ENCODE measurements around the gene OSBPL9. TPM values are rescaled to one million over a fixed set of nuclear protein-coding genes. Genes with fewer than 3 reads are reported as not detected.
A peak's percentile ranks its signal among the peaks of the same experiment; 100 is the strongest.
"Not testable (repeated sequence)": the region's sequence is repeated elsewhere in the genome, so short reads cannot be mapped to it uniquely, and the experiment has no call there.

Gene OSBPL9
- polyA plus RNA-seq, 5 donors, result 82.3 to 140 (median 131) TPM

DNA sequence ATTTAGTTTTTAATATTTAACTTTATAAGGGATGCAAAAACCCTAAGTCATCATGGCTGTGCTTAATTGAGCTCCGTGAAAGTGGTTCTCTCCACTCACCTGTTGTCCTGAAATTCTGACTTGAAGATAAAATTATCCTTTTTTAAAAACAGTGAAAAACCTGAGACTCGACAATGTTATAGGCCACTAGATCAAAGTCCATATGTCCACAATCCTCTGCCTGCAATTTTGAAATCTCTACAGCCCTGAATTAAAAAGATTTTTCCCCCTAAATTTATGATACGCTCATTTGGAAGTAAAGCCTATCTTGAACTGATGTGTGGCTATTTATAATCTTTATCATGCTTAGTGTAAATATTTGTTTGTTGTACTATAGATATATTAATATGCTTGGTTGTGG lies 18.7 kb downstream of the OSBPL9 start:
- no peak for DNase-seq

DNA sequence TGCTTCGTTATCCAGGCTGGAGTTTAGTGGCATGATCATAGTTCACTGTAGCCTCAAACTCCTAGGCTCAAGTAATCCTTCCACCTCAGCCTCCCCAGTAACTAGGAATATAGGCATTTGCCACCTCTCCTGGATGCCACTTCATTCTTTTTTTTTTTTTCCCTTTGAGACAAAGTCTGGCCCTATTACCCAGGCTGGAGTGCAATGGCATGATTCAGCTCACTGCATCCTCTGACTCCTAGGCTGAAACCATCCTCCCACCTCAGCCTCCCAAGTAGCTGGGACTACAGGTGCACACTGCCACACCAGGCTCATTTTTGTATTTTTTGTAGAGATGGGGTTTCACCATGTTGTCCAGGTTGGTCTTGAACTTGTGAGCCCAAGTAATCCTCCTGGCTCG lies 19.3 kb downstream of the OSBPL9 start:
- DNase-seq, result no peak

DNA sequence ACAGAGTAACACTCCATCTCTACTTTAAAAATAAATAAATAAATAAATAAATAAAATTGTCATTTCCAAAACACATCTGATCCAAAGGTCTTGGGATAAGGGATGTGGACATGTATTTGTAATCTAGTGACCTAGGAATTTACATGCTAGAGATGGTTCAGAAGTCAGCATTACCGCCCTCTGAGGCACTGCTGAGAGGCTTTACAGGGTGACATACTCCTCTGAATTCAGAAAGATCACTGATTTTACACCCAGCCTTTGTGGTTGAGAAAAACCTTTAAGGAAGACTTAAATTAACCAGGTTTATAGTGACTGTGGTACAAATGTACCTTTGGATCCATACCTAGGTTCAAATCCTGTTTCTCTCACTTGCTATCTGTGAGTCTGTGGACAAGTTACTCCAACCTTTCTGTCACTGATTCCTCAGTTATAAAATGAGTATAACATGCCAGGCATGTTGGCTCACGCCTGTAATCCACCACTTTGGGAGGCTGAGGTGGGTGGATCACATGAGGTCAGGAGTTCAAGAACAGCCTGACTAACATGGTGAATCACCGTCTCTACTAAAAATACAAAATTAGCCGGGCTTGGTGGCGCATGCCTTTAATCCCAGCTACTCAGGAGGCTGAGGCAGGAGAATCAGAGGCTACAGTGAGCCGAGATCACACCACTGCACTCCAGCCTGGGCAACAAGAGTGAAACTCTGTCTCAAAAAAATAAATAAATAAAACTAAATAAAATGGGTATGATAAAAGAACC lies 20.1 kb downstream of the OSBPL9 start:
- no peak for DNase-seq

DNA sequence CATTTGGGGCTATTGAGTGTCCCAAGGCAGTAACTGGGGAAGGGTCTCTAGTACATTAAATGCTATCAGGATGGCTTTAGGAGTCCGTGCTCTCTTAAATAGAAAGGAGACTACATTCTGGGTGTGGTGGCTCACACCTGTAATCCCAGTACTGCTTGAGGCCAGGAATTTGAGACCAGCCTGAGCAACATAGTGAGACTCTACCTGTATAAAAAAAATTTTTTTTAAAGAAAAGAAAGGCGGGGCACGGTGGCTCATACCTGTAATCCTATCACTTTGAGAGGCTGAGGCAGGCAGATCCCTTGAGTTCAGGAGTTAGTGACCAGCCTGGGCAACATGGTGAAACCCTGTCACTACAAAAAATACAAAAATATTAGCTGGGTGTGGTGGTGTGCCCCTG lies 21.5 kb downstream of the OSBPL9 start:
- DNase-seq, result no peak

DNA sequence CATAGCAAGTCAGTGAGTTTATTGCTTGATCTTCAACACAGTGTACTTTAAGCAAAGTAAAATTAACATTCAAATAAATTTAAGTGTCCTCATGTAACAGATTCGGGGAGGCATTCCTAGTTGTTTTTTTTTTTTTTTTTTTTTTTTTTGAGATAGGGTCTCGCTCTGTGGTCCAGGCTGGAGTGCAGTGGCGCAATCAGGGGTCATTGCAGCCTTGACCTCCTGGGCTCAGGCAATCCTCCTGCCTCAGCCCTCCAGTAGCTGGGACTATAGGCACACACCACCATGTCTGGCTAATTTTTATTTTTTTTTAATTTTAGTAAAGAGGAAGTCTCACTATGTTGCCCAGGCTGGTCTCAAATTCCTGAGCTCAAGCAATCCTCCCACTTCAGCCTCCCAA lies 22.8 kb downstream of the OSBPL9 start:
- DNase-seq, result no peak

DNA sequence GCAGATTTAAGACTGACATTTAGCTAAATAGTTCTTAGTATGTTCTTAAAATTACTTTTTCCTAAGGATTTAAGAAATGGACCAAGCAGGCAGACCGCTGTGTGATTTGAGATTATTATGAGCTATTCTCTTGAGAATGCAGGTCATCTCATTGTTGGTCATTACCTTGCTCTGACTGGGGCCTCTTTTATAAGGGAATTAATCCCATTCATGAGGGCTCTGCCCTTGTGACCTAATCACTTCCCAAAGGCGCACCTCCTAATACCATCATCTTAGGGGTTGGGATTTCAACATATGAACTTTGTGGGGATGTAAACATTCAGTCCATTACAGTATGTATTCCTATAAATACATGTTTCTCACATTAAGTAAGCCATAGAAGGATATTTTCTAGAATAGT lies 24.2 kb downstream of the OSBPL9 start:
- no peak for DNase-seq

DNA sequence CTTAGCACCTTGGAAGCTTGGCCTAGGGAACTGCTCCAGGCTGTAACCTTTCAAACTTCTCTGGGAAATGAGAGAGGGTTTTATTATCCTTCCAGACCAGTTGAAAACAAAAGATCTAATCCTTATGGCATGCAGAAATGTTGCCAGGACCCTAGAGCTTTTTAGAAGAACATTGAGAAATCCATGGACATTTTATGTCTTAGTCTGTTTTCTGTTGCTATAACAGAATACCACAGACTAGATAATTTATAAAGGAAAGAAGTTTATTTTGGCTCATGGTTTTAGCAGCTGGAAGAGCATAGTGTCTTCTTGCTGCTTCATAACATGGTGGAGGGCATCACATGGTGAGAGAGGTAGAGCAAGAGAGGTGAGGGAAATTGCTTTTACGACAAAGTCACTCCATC lies 25.8 kb downstream of the OSBPL9 start:
- peak; percentile 71 to 79 for DNase-seq

DNA sequence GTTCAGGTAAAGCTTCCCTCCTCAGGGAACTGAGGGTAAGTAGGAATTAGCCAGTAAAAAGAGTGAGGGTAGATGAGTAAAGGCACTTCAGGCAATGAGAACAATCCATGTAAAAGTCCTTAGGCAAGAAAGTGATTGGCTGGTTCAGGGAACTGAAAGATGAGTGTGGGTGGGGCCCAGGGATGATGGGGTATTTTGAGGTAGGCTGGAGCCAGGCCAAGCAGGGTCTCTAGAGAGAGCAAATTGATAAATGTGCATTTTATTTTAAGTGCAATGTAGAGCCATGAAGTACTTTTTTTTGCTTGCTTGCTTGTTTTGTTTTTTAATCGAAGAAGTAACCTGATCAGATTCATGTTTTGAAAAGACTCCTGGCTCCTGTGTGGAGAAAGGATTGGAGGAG lies 26.5 kb downstream of the OSBPL9 start:
- DNase-seq, result no peak

DNA sequence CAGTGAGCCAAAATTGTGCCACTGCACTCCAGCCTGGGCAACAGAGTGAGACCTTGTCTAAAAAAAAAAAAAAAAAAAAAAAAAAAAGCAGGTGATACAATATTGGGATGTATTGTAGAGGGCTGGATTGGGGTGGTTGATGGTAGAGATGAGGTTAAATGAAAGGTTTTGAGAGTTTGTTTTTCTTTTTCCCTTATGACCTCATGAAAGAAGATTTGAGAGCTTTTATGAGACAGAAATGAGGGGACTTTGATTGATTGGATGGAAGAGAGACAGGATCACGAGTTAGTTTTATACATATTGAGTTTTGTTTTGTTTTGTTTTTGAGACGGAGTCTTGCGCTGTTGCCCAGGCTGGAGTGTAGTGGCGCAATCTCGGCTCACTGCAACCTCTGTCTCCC lies 27.1 kb downstream of the OSBPL9 start:
- DNase-seq, result no peak

DNA sequence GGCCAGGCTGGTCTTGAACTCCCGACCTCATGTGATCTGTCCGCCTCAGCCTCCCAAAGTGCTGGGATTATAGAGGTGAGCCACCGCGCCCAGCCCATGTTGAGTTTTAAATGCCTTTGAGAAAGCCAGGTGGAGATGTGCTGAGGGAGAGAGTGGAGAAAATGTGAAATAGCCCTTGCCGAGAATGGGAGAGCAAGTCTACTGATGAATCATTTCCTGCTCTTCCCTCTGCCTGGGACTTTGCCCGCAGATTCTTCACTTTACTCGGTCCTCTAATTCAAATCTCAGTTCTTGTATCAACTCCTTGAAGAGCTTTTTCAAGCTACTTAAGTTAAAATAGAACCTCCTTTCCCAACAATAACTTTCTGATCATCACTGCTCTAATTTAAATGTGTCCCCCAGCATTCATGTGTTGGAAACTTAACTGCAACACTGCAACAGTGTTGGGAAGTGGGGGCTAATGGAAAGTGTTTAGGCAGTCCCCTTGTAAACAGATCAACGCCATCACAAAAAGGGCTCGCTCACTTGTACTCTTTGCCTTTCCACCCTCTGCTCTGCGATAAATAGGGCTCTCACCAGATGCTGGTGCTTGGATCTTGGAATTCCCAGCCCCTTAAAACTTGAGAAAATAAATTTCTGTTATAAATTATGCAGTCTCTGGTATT lies 27.8 kb downstream of the OSBPL9 start:
- no peak for DNase-seq

DNA sequence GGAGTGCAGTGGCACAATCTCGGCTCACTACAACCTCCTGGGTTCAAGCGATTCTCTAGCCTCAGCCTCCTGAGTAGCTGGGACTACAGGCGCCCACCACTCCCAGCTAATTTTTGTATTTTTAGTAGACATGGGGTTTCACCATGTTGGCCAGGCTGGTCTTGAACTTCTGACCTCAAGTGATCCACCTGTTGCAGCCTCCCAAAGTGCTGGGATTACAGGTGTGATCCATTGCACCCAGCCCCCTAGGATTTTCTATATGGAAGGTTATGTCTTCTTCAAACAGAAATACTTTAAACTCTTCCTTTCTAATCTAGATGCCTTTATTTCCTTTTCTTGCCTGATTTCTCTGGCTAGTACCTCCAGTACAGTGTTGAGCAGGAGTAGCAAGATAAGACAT lies 29.7 kb downstream of the OSBPL9 start:
- not testable (repeated sequence) for DNase-seq

DNA sequence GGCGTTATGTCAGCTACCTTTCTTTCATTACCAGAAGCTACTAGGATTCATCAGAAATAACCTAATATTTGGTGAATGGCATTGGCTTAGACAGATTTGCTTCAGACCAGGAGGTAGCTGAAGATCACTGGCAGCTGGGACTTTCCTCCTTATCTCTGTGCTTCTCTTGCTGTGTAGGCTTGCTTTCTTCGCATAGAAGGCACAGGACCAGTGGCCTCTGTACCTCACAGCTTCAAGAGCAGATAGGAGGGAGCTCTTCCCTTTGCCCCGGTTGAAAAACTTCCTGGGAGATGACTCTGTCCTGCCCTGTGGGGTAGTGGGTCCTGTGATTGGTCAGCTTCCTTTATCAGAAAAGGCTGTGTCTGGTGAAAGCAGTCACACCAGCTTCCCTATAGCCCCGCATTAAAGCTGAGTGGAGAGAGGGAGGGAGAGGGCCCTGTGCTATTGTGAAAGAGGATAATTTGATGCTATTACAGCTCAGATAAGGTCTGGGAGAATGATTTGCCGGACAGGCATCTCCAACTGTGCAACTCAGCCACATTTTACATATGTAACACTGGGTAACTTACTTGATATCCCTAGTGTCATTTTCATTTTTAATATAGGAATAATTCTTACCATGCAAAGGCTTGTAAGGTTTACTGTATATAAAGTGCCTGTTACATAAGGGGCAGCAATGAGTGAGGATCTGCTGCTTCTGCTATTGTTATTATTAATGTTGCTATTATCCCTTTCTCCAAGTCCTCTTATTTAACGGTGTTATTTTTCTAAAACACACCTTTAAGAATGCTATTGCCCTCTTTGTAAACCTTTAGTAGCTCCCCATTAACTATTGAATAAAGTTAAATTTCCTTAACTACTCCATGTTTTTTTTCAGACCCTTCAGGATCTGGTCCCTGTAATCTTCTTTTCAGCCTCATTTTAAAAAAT lies 31.6 kb downstream of the OSBPL9 start:
- peak; percentile 52 to 71 for DNase-seq

DNA sequence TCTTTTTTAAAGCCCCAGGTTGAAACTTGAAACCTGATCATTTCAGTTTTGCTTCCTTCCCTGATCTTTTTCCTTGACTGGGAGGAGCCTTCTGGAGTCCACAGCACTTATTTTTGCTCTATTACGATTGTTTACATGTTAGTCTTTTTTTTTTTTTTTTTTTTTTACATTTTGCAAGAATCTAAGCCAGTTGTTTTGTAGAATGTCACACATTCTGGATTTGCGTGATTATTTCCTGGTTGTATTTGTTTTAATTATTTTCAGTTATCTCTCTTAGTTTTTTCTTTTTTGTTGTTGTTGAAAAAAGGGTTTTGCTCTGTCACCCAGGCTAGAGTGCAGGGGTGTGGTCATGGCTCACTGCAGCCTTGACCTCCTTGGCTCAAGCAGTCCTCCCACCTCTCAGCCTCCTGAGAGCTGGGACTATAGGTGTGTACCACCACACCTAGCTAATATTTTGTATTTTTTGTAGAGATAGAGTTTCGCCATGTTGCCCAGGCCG lies 32.8 kb downstream of the OSBPL9 start:
- DNase-seq, result no peak

DNA sequence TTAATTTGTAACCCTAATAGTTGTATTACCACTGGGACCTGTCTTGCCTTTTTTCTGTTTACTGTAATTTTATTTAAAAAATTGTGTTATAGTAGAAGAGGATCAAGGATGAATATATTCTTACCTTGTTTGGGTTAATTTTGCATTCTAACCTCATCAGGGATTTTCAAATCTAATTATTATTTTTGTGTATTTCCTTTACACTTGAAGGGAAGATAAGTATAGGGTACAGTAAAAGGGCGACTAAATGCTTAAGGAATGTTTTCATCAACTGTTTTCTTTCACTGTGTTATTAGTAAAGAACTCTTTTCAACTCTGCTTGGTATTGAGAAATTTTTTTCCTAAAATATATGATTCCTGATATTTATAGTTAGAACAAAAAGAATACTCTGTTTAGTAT lies 33.3 kb downstream of the OSBPL9 start:
- DNase-seq, result no peak

DNA sequence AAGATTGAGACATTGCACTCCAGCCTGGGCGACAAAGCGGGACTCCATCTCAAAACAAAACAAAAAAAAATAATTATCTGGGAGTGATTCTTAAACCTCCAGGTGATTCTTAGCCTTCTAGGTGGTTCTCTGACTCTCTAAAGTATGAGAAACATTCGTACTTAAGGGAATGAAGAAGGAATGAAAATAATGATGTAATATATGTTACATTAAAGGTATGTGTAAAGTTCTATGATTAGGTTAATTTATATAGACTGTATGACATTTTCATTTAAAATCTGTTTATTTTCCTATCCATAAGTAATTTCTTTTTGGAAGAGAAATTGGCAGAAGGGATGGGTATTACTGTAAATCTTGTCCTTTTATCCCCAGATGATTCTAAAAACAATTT lies 34.7 kb downstream of the OSBPL9 start:
- DNase-seq, result no peak

DNA sequence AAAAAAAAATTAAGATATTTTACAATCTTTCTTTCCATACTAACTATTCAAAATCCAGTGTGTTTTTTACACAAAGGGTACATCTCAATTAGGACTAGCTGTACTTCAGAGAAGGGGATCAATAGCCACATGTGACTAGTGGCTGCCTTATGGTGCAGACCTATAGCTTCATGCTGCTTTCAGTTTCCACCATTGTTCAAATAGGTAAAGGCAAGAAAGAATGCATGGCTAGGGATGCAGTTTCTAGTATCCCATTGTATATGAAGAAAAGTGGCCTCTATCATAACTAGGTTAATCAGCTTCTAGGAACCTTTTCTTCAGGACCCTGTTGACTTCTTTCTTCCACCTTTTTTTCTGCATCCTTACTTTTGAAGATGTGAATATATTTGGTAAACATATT lies 35.7 kb downstream of the OSBPL9 start:
- DNase-seq, result no peak

DNA sequence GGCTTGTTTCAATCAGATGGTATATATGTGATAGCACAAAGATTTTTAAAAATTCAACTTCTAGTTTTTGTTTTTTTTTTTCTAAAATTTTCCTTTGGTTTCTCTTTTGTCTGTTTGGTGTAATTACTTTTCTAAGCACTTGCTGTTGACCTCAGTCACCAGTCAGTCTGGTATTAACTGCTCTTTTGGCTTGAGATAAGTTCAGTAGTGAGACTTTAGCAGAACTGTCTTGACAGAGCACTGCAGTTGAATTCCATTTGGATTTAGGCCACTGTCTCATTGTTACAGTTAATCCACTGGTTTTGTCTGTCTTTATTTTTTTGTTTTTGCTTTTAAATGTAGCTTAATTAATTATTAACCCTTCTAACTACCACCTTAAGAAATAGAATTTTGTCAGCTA lies 36.2 kb downstream of the OSBPL9 start:
- no peak for DNase-seq

DNA sequence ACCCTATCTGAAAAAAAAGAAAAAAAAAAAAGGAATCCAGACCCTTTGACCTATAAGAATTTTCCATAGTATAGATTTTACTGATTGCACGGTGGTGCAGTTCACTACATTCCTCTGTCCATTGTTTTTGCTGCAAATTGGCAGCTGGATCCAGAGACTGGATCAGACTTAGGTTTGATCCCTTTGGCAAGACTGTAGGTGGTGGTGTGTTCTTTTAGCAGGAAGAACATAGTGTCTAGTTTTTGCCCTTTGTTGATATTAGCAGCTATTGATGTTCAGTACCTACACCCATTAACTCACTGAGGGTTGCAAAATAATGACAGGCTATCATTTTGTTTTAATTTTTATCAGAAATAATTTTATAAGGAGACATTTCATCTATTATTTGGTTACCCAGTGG lies 37.1 kb downstream of the OSBPL9 start:
- DNase-seq, result no peak

DNA sequence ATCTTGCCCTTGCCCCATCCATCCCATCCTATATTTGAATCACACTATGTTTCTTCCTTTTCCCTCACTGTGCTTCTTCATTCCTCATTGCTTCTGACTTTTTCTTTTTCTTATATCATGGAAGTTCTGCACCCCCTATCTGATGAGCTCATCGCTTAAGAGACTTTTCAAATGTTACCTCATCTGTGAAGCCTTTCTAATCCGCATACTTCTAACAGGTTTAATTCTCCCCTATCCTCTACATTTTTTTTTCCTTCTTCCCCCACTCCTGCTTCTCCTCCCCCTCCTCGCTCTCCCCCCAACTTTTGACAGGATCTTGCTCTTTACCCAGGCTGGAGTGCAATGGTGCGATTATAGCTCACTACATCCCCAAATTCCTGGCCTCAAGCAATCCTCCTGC lies 39.5 kb downstream of the OSBPL9 start:
- DNase-seq, result no peak

DNA sequence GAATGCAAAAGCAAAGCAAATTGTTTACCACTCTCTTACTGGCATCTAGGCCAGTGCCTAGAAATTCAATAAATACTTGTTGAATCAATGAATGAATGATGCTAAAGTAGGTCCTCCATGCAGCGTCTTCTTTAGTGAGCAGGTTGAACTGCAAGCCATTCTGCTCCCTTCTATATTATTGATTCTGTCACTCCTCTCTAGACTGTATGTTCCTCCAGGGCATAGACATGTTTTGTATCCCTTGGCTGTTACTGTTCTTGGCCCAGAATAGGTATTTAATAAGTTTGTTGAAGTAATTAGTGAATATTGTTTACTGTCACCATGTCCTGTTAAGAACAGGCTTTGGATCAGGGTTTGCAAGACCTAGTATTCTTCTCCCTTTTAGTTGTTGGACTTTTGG lies 43.7 kb downstream of the OSBPL9 start:
- DNase-seq, result no peak

DNA sequence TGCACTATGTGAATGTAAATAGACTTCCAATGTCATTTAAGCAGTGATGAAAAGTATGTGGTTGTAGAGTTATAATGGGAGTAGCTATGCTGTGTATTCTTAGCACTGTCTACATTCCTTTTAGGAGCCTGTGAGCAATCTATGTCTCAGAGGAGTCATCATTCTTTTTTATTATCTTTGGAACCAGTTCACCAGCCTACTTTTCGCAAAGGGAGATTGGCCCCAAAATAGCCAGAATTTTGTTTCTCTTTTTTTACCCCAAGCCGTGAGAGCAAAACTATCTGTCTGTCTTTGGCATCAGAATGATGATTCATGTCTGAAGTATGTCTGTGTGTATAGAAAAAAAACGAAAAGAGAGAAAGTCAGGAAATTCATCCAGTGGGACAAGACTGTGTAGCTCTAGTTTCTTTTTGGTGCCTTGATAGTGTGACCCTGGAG lies 44.2 kb downstream of the OSBPL9 start:
- no peak for DNase-seq

DNA sequence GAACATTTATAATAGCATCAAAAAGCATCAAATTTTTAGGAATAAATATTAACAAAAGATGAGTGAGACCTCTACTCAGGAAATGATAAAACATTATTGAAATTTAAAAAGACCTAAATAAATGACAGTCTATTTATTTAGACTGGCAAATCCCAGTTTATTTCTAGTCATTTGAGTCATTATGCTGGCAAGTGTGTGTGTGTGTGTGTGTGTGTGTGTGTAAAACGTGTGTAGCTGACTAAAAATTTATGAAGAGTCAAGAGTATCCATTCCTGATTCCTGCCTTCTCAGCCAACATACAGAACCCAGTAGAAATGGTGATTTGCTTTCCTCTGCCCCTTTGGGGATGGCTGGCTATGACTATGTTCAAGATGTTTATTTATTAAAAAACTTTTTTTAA lies 46.2 kb downstream of the OSBPL9 start:
- DNase-seq, result no peak

All from right lung (tissue), 5 donors.